ENCODE results near the gene KIZ. TPM values are rescaled to one million over a fixed set of nuclear protein-coding genes. Genes with fewer than 3 reads are reported as not detected.

Gene KIZ
- total and polyA plus RNA-seq, 2 donors from 2014 or later = 17.3 to 21.8 TPM

- no peak overlapping the region for H3K9ac ChIP-seq (ENCODE audit: low read length in 3 of 3)
- peaks cover 0 to 14% (median 0%) of the 10 kb centered on the region in 3 donors for H3K4me1 ChIP-seq (ENCODE audit: control insufficient read depth in 2 of 3, insufficient read depth in 2 of 3, low read depth in 1 of 3, low read length in 3 of 3)
- H3K27ac ChIP-seq (ENCODE audit: low read depth in 2 of 2, low read length in 2 of 2) = no peak overlapping the region
- TF ChIP-seq CTCF (IDR thresholded peaks at IDR 0.05; ENCODE audit: borderline replicate concordance, extremely low read depth, insufficient read depth) = no peak
- intact Hi-C loops (cut with DNase I) = no loop called here
- H3K4me3 ChIP-seq (ENCODE audit: low read length in 3 of 3) = no peak overlapping the region
- DNase-seq = peak; percentile 38 to 69 (median 43)
- FAIRE-seq = no peak
- H3K9me3 ChIP-seq (ENCODE audit: control insufficient read depth in 2 of 3, insufficient read depth in 1 of 3, low read length in 3 of 3) = no peaks in the 10 kb centered on the region
- no peaks in the 10 kb centered on the region for H3K36me3 ChIP-seq (ENCODE audit: control insufficient read depth in 2 of 3, insufficient read depth in 3 of 3, low read length in 3 of 3)
- peaks cover 58% of the 10 kb centered on the region for H3K27me3 ChIP-seq (ENCODE audit: control insufficient read depth, insufficient read depth, low read length)
Measured at GRCh38 chr20:21105429-21106170, 20.3 kb upstream of the KIZ start.

- no peak within 1 kb of the TSS for H3K9ac ChIP-seq (ENCODE audit: low read length in 3 of 3)
Measured at GRCh38 chr20:21106171-21107017, 19.5 kb upstream of the KIZ start, which contains the start of gene LINC00237. LINC00237 (minus strand) TSS chr20:21106358.

GRCh38 chr20:21109144-21109543, 16.7 kb upstream of the KIZ start:
- no peak for TF ChIP-seq CTCF (IDR thresholded peaks at IDR 0.05; ENCODE audit: borderline replicate concordance, extremely low read depth, insufficient read depth)
- Histone ChIP-seq H3K36me3 (ENCODE audit: control insufficient read depth in 2 of 3, insufficient read depth in 3 of 3, low read length in 3 of 3) (no peaks in the 10 kb centered on the region), H3K4me1 (ENCODE audit: control insufficient read depth in 2 of 3, insufficient read depth in 2 of 3, low read depth in 1 of 3, low read length in 3 of 3) (no peaks in the 10 kb centered on the region), H3K9ac (ENCODE audit: low read length in 3 of 3) (no peak overlapping the region), H3K4me3 (ENCODE audit: low read length in 3 of 3) (no peak overlapping the region), H3K27me3 (ENCODE audit: control insufficient read depth, insufficient read depth, low read length) (peaks cover 33% of the 10 kb centered on the region), H3K9me3 (ENCODE audit: control insufficient read depth in 2 of 3, insufficient read depth in 1 of 3, low read length in 3 of 3) (no peaks in the 10 kb centered on the region), H3K27ac (ENCODE audit: low read depth in 2 of 2, low read length in 2 of 2) (no peak overlapping the region)
- intact Hi-C loops (cut with DNase I) = no loop called here
- no peak for FAIRE-seq
- no peak for DNase-seq

More at GRCh38 chr20:21106171-21107017, 19.5 kb upstream of the KIZ start, which contains the start of gene LINC00237:
- Histone ChIP-seq H3K4me1 (ENCODE audit: control insufficient read depth in 2 of 3, insufficient read depth in 2 of 3, low read depth in 1 of 3, low read length in 3 of 3) (peaks cover 0 to 10% (median 0%) of the 10 kb centered on the region in 3 donors), H3K27me3 (ENCODE audit: control insufficient read depth, insufficient read depth, low read length) (peaks cover 56% of the 10 kb centered on the region), H3K36me3 (ENCODE audit: control insufficient read depth in 2 of 3, insufficient read depth in 3 of 3, low read length in 3 of 3) (no peaks in the 10 kb centered on the region), H3K4me3 (ENCODE audit: low read length in 3 of 3) (no peak within 1 kb of the TSS), H3K9me3 (ENCODE audit: control insufficient read depth in 2 of 3, insufficient read depth in 1 of 3, low read length in 3 of 3) (no peaks in the 10 kb centered on the region), H3K27ac (ENCODE audit: low read depth in 2 of 2, low read length in 2 of 2) (no peak within 1 kb of the TSS)
- no peak for TF ChIP-seq CTCF (IDR thresholded peaks at IDR 0.05; ENCODE audit: borderline replicate concordance, extremely low read depth, insufficient read depth)
- intact Hi-C loops (cut with DNase I) = no loop called here
- DNase-seq (peak in 3 of 5 donors; percentile 23 to 49 (median 42)), FAIRE-seq (no peak)
